K562 (cell line): ENCODE measurements around the gene TENT4A. TPM values are rescaled to one million over a fixed set of nuclear protein-coding genes. Genes with fewer than 3 reads are reported as not detected.

Source experiments
- ATAC-seq: fragments of 200-7000 bp; cut with Tn5 transposase; 3 replicates; pipeline ENCODE4 v1.9.1; 2020; ENCODE audit warnings: moderate library complexity
- BruUV-seq: library from RNA; stranded (reverse); fragments of 400-500 nt; replicated peaks from 2 replicates; lab custom pipeline; 2021; lab: Mats Ljungman, UMichigan
- CTCF ChIA-PET: fragments of 300-600 bp; formaldehyde crosslinking; extraction: SDS; loops from one replicate; lab custom pipeline; 2021; ENCODE audit warnings: low intra/inter-chr PET ratio; lab: Yijun Ruan, JAX
- POLR2A ChIA-PET: fragments of 300-600, 350-650 bp; sonication (Branson Sonifier 250); formaldehyde crosslinking; extraction: SDS; loops from one replicate; lab custom pipeline; 2021; ENCODE audit warnings: antibody characterized with exemption, inconsistent platforms; lab: Yijun Ruan, JAX
- DNase-seq, 4 experiments: peaks; one replicate each; pipeline versions ENCODE4 v3.0.0 to v3.0.0-alpha.2; 2011 to 2018; ENCODE audit warnings: low spot score in 3 of 4, mixed read lengths in 3 of 4; ENCODE audit errors: extremely low read depth in 1 of 4
- FAIRE-seq: peaks from 2 replicates; lab custom pipeline; 2011; peaks lifted over from hg19 to GRCh38; lab: Jason Lieb, UNC
- H2AFZ ChIP-seq: 2 replicates; pipeline ENCODE4 v1.6.0; 2011; ENCODE audit warnings: low read depth, low read length, control low read depth, inconsistent platforms
- H3K27ac ChIP-seq: fragments of 200-600 bp; 3 replicates; pipeline ENCODE4 v1.8.0; 2011; ENCODE audit warnings: low read depth, mild to moderate bottlenecking, control low read depth, inconsistent platforms, low read length, moderate library complexity, mixed read lengths; ENCODE audit errors: extremely low read depth
- H3K27me3 ChIP-seq, 2 experiments: fragments of 300-600 bp in 1 of 2; 2 replicates in 1 of 2; 3 replicates in 1 of 2; pipeline versions ENCODE4 v1.6.0 to v1.8.0; 2011; ENCODE audit warnings: inconsistent platforms in 2 of 2, low read length in 2 of 2, mild to moderate bottlenecking in 1 of 2, mixed read lengths in 1 of 2, moderate library complexity in 1 of 2; ENCODE audit not compliant: control insufficient read depth in 2 of 2, insufficient read depth in 2 of 2
- H3K36me3 ChIP-seq: fragments of 300-600 bp; 3 replicates; pipeline ENCODE4 v1.8.0; 2011; ENCODE audit warnings: mild to moderate bottlenecking, low read length, inconsistent platforms; ENCODE audit not compliant: control insufficient read depth, insufficient read depth
- H3K4me1 ChIP-seq, 2 experiments: fragments of 200-600 bp in 1 of 2; replicated peaks in 1 of 2; 2 replicates in 1 of 2; 3 replicates in 1 of 2; pipeline versions ENCODE4 v1.5.1 to v1.8.0; 2011; ENCODE audit warnings: inconsistent platforms in 2 of 2, low read length in 2 of 2, mild to moderate bottlenecking in 1 of 2, mixed read lengths in 1 of 2, moderate library complexity in 1 of 2; ENCODE audit not compliant: control insufficient read depth in 2 of 2, insufficient read depth in 2 of 2
- H3K4me2 ChIP-seq: 2 replicates; pipeline ENCODE4 v1.6.1; 2011; ENCODE audit warnings: low read length, control low read depth, inconsistent platforms, mixed read lengths; ENCODE audit not compliant: insufficient read depth
- H3K4me3 ChIP-seq: fragments of 200-600 bp; sonication (generic), shearing (Covaris generic); 2 replicates; pipeline ENCODE4 v1.5.1; 2016; ENCODE audit warnings: control low read depth, inconsistent platforms
- H3K79me2 ChIP-seq: fragments of 200-600 bp; 3 replicates; pipeline ENCODE4 v1.8.0; 2011; ENCODE audit warnings: low read length, inconsistent platforms; ENCODE audit not compliant: control insufficient read depth, insufficient read depth
- H3K9ac ChIP-seq, 2 experiments: 2 replicates each; pipeline versions ENCODE4 v1.6.0 to v1.6.1; 2011; ENCODE audit warnings: low read depth in 2 of 2, low read length in 2 of 2, control low read depth in 1 of 2, inconsistent platforms in 1 of 2, mild to moderate bottlenecking in 1 of 2, mixed read lengths in 1 of 2; ENCODE audit not compliant: insufficient read depth in 1 of 2
- H3K9me1 ChIP-seq: one replicate; pipeline ENCODE4 v1.6.0; 2011; ENCODE audit warnings: inconsistent platforms, mild to moderate bottlenecking, low read length, moderate library complexity; ENCODE audit not compliant: control insufficient read depth, insufficient read depth
- H3K9me3 ChIP-seq: replicated peaks from 2 replicates; pipeline ENCODE4 v1.5.1; 2011; ENCODE audit warnings: low read depth, low read length, inconsistent platforms; ENCODE audit not compliant: control insufficient read depth, insufficient read depth
- H4K20me1 ChIP-seq: replicated peaks from 2 replicates; pipeline ENCODE4 v1.6.1; 2011; ENCODE audit warnings: low read length, inconsistent platforms, mixed read lengths; ENCODE audit not compliant: control insufficient read depth, insufficient read depth
- CBX2 ChIP-seq: fragments of 200-600 bp; sonication (generic); IDR thresholded peaks from one replicate; pipeline ENCODE4 v1.6.1; 2012; ENCODE audit warnings: mild to moderate bottlenecking, low read length, inconsistent platforms; ENCODE audit not compliant: insufficient read depth, poor library complexity, severe bottlenecking
- CUX1 ChIP-seq: fragments of 200-800 bp; sonication (Bioruptor generic); IDR thresholded peaks from 2 replicates; pipeline ENCODE4 v1.6.1; 2016; ENCODE audit warnings: missing genetic modification characterization, missing compliant biosample characterization
- FOS ChIP-seq: IDR thresholded peaks from 3 replicates; pipeline ENCODE4 v1.6.1; 2011; ENCODE audit not compliant: insufficient read length; ENCODE audit errors: extremely low read depth
- NRF1 ChIP-seq, 2 experiments: fragments of 450-650 bp; IDR thresholded peaks in 1 of 2; conservative IDR thresholded peaks in 1 of 2; 2 replicates each; pipeline ENCODE4 v1.6.1; 2014; ENCODE audit warnings: mild to moderate bottlenecking in 2 of 2
- PCBP2 ChIP-seq: fragments of 200-400 bp; formaldehyde crosslinking; IDR thresholded peaks from 2 replicates; pipeline ENCODE4 v1.6.1; 2018; ENCODE audit warnings: low read length, low read depth, mild to moderate bottlenecking, moderate library complexity; ENCODE audit not compliant: poor library complexity, severe bottlenecking
- ZNF699 ChIP-seq: fragments of 250-450 bp; sonication (Bioruptor Pico); IDR thresholded peaks from 2 replicates; pipeline ENCODE4 v1.8.0; 2021; ENCODE audit warnings: mild to moderate bottlenecking, moderate library complexity; ENCODE audit not compliant: insufficient replicate concordance
- WGBS: fragments of 100-300 bp; shearing (Covaris generic); methylation state at CpG from one replicate; pipeline ENCODE4 v1.1.6; 2016; ENCODE audit warnings: low coverage, mixed read lengths; ENCODE audit not compliant: insufficient coverage; ENCODE audit errors: missing lambda C conversion rate; 5-methylcytosine and 5-hydroxymethylcytosine counted together
- in situ Hi-C: fragments of 300-500 bp; cut with MboI; formaldehyde crosslinking; loops from 4 replicates; pipeline ENCODE4 v1.15.0; 2018; ENCODE audit warnings: inconsistent platforms, mixed read lengths
- intact Hi-C: fragments of 100-400 bp; cut with micrococcal nuclease; formaldehyde crosslinking; loops from 2 replicates; pipeline ENCODE4 v1.14.2; 2022
- polyA plus RNA-seq, 8 experiments: library from polyadenylated mRNA; depleted of rRNA in 4 of 8; stranded (reverse) in 5 of 8; unstranded in 3 of 8; fragments of >200 nt; fragmentation: Nextera tagmentation in 2 of 8; fragmentation: Illumina TruSeq in 1 of 8; extraction: Ambion mirVana in 2 of 8; extraction: Trizol in 1 of 8; gene quantifications; 2 replicates each; pipeline versions ENCODE4 v1.2.1 to v1.2.3, GENCODE V29; 2011 to 2014; ENCODE audit warnings: inconsistent platforms in 1 of 8, missing spikeins in 1 of 8
- total RNA-seq, 7 experiments: library from RNA; depleted of rRNA in 6 of 7; stranded (reverse); fragments of >200 nt in 6 of 7; fragmentation: Illumina TruSeq in 2 of 7; extraction: Trizol in 2 of 7; gene quantifications; 2 replicates each; pipeline versions ENCODE4 v1.2.1 to v1.2.3, GENCODE V29; 2011 to 2021; ENCODE audit warnings: low replicate concordance in 1 of 7
- TF ChIP-seq, protein P1 (sequence below): fragments of 250-450 bp; sonication (Bioruptor Pico); IDR thresholded peaks from 2 replicates; pipeline ENCODE4 v1.5.0; 2021; ENCODE audit warnings: mild to moderate bottlenecking, borderline replicate concordance

Gene TENT4A
- total and polyA plus RNA-seq, 9 of the 15 experiments (the other 6 are each of a cell fraction or from before 2014, with no cell fraction given), result 1.3 to 27.3 (median 13.0) TPM

DNA sequence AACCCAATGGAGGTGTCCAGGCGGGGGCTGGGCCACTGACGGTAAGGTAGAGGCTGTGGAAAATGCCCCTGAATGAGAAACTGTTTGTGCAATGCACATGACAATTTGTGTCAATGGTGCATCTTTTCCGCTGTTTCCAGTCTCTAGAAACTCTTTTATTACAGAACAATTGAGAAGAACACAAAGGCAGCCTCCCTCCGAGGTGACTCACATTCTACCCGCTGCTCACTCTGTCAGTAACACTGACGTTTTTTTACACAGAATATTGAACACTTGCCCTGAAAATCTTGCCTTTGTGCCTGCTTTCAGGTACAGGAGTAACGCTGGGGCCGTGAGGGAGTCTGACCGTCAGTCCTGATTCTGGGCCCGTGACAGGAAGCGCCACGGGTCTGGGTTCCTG lies 11.7 kb upstream of the TENT4A start:
- intact Hi-C loops, result no loop called here
- ChIA-PET POLR2A (interaction anchor here (1.0 to 1.7 kb wide), 2 partner anchors 11 to 70 kb away, joined by 4 to 7 read pairs; no protein-coding TSS in a partner anchor), CTCF (no interaction called here)
- no peak overlapping the region for H3K4me2 ChIP-seq
- H2AFZ ChIP-seq, result 0 out of 2 replicates have a peak overlapping the region, but pooled peaks have one; percentile 25
- in situ Hi-C loops, result no loop called here
- H3K36me3 ChIP-seq, result no peaks in the 10 kb centered on the region
- H3K79me2 ChIP-seq, result no peaks in the 10 kb centered on the region
- no peaks in the 10 kb centered on the region for H3K9me3 ChIP-seq
- TF ChIP-seq FOS, result no peak
- no peak for TF ChIP-seq ZNF699 (CRISPR knock-in tag)
- TF ChIP-seq CBX2, result peak; percentile 36
- BruUV-seq, result no TSS peak
- 3% methylated on average over 12 of the region's 12 CpGs for WGBS
- H4K20me1 ChIP-seq, result no peaks in the 10 kb centered on the region
- H3K9ac ChIP-seq, result no peak overlapping the region
- no peak; the same call in 2 of the 3 replicates for ATAC-seq
- peaks cover 41% of the 10 kb centered on the region in 2 experiments for H3K27me3 ChIP-seq
- FAIRE-seq, result no peak
- no peak overlapping the region for H3K27ac ChIP-seq
- H3K4me3 ChIP-seq, result no peak overlapping the region
- no peaks in the 10 kb centered on the region for H3K9me1 ChIP-seq
- H3K4me1 ChIP-seq, result no peaks in the 10 kb centered on the region; a peak in 1 of 5 replicates
- DNase-seq, result no peak

DNA sequence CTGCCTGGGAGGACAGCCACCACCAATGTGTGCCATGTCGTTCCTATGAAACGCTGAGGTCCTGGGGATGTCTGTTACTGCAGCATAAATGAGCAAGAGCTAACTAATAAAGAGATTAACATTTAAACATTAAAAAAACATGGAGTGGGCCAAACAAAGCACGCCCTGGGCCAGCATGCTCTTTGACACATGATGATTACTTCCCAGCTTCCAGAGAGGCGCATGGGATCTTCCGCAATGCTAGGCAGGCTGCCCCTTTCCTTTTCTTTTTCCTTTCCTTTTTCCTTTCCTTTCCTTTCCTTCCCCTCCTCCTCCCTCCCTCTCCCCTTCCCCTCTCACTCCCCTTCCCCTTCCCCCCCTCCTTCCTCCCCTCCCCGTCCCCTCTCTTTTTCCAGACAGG lies 10.6 kb upstream of the TENT4A start:
- DNase-seq (no peak), ATAC-seq (no peak), FAIRE-seq (no peak)
- intact Hi-C loops, result no loop called here
- H3K4me3 ChIP-seq, result no peak overlapping the region
- H3K36me3 ChIP-seq, result no peaks in the 10 kb centered on the region
- no peaks in the 10 kb centered on the region for H3K79me2 ChIP-seq
- 10% methylated on average over 4 of the region's 6 CpGs for WGBS
- H3K9me3 ChIP-seq, result no peaks in the 10 kb centered on the region
- no peaks in the 10 kb centered on the region; a peak in 1 of 5 replicates for H3K4me1 ChIP-seq
- H3K4me2 ChIP-seq, result no peak overlapping the region
- BruUV-seq, result no TSS peak
- no peak overlapping the region for H3K9ac ChIP-seq
- ChIA-PET CTCF (no interaction called here), POLR2A (interaction anchor here (0.6 to 0.7 kb wide), 2 partner anchors 23 to 70 kb away, joined by 3 to 4 read pairs; partner anchors contain the start of gene NSUN2)
- in situ Hi-C loops, result no loop called here
- H3K27me3 ChIP-seq, result peaks cover 39 to 44% of the 10 kb centered on the region in 2 experiments
- no peak overlapping the region for H2AFZ ChIP-seq
- no peaks in the 10 kb centered on the region for H4K20me1 ChIP-seq
- no peak overlapping the region for H3K27ac ChIP-seq
- no peaks in the 10 kb centered on the region for H3K9me1 ChIP-seq
- TF ChIP-seq NRF1 (conservative IDR thresholded peaks at IDR 0.05 in 1 of 2, IDR thresholded peaks at IDR 0.05 in 1 of 2), result no peak
- no peak for TF ChIP-seq CUX1 (CRISPR knock-in tag)
- peak; percentile 29 for TF ChIP-seq PCBP2
- TF ChIP-seq, protein P1, sequence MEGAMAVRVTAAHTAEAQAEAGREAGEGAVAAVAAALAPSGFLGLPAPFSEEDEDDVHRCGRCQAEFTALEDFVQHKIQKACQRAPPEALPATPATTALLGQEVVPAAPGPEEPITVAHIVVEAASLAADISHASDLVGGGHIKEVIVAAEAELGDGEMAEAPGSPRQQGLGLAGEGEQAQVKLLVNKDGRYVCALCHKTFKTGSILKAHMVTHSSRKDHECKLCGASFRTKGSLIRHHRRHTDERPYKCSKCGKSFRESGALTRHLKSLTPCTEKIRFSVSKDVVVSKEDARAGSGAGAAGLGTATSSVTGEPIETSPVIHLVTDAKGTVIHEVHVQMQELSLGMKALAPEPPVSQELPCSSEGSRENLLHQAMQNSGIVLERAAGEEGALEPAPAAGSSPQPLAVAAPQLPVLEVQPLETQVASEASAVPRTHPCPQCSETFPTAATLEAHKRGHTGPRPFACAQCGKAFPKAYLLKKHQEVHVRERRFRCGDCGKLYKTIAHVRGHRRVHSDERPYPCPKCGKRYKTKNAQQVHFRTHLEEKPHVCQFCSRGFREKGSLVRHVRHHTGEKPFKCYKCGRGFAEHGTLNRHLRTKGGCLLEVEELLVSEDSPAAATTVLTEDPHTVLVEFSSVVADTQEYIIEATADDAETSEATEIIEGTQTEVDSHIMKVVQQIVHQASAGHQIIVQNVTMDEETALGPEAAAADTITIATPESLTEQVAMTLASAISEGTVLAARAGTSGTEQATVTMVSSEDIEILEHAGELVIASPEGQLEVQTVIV (CRISPR knock-in tag), result no peak
